Measurements from ENCODE around the gene ATP23. TPM values are rescaled to one million over a fixed set of nuclear protein-coding genes. Genes with fewer than 3 reads are reported as not detected.

The ATP23 gene
- total and polyA plus RNA-seq, 4 experiments from 2014 or later, result 6.1 to 22.9 (median 11.7) TPM

Other genes with a start within 250 kb of the ATP23 start
- gene OS9, start 247.4 kb upstream of the ATP23 start, total RNA-seq, result 100 to 1,000 TPM; 189 to 195 TPM
- gene OS9, start 247.4 kb upstream of the ATP23 start, polyA plus RNA-seq, result 10 to 100 TPM; 56.6 to 73.0 TPM
- 10 to 100 TPM; 63.2 to 66.7 TPM for gene AGAP2, start 202.8 kb upstream of the ATP23 start, total RNA-seq
- 1 to 10 TPM; 3.2 to 8.6 TPM for gene AGAP2, start 202.8 kb upstream of the ATP23 start, polyA plus RNA-seq
- 10 to 100 TPM; 27.5 to 30.6 TPM for gene TSPAN31, start 196.5 kb upstream of the ATP23 start, total RNA-seq
- gene TSPAN31, start 196.5 kb upstream of the ATP23 start, polyA plus RNA-seq, result 10 to 100 TPM; 37.5 to 76.2 TPM
- 10 to 100 TPM; 44.4 to 48.3 TPM for gene CDK4, start 189.3 kb upstream of the ATP23 start, total RNA-seq
- 10 to 100 TPM; 85.0 to 99.7 TPM for gene CDK4, start 189.3 kb upstream of the ATP23 start, polyA plus RNA-seq
- gene MARCHF9, start 186.5 kb upstream of the ATP23 start, total RNA-seq, result 10 to 100 TPM; 58.0 to 62.8 TPM
- 1 to 10 TPM; 3.7 to 8.9 TPM for gene MARCHF9, start 186.5 kb upstream of the ATP23 start, polyA plus RNA-seq
- gene CYP27B1, start 174.5 kb upstream of the ATP23 start, total RNA-seq, result 1 to 10 TPM in 1 of 2 experiments, under 1 TPM in 1; 0.64 to 1.4 TPM
- gene CYP27B1, start 174.5 kb upstream of the ATP23 start, polyA plus RNA-seq, result under 1 TPM; 0.55 to 0.93 TPM
- 10 to 100 TPM in 1 of 2 experiments, 1 to 10 TPM in 1; 9.9 to 10.9 TPM for gene METTL1, start 169.5 kb upstream of the ATP23 start, total RNA-seq
- gene METTL1, start 169.5 kb upstream of the ATP23 start, polyA plus RNA-seq, result 10 to 100 TPM; 16.3 to 19.1 TPM
- 1 to 10 TPM; 3.1 to 4.9 TPM for gene EEF1AKMT3, start 169.0 kb upstream of the ATP23 start, total RNA-seq
- 10 to 100 TPM in 1 of 2 donors, 1 to 10 TPM in 1; 5.3 to 12.4 TPM for gene EEF1AKMT3, start 169.0 kb upstream of the ATP23 start, polyA plus RNA-seq
- 10 to 100 TPM; 18.9 to 22.2 TPM for gene TSFM, start 158.8 kb upstream of the ATP23 start, total RNA-seq
- 10 to 100 TPM; 23.2 to 32.5 TPM for gene TSFM, start 158.8 kb upstream of the ATP23 start, polyA plus RNA-seq
- gene AVIL, start 122.8 kb upstream of the ATP23 start, total RNA-seq, result 10 to 100 TPM; 14.6 to 15.9 TPM
- under 1 TPM in 1 of 2 donors, not detected in 1; 0.68 TPM for gene AVIL, start 122.8 kb upstream of the ATP23 start, polyA plus RNA-seq
- 100 to 1,000 TPM; 274 to 285 TPM for gene CTDSP2, start 94.8 kb upstream of the ATP23 start, total RNA-seq
- gene CTDSP2, start 94.8 kb upstream of the ATP23 start, polyA plus RNA-seq, result 10 to 100 TPM; 57.7 to 74.8 TPM